ENCODE results near the gene EFS. TPM values are rescaled to one million over a fixed set of nuclear protein-coding genes. Genes with fewer than 3 reads are reported as not detected.
"Not testable (repeated sequence)": the region's sequence is repeated elsewhere in the genome, so short reads cannot be mapped to it uniquely, and the experiment has no call there.

Gene EFS
- total RNA-seq, 2 donors from 2014 or later = 0.19 TPM; not detected in 1

GRCh38 chr14:23389396-23389795 is 24.4 kb upstream of the EFS start:
- H3K27ac Mint-ChIP-seq = no peak overlapping the region
- DNase-seq (no peak), ATAC-seq (replicated peaks in 1 of 2) (no peak)
- H3K4me1 Mint-ChIP-seq (ENCODE audit: low read depth) = no peaks in the 10 kb centered on the region
- no peaks in the 10 kb centered on the region for H3K9me3 Mint-ChIP-seq
- H3K36me3 Mint-ChIP-seq (ENCODE audit: insufficient read depth in 2 of 2) = no peaks in the 10 kb centered on the region
- H3K4me3 Mint-ChIP-seq = no peak overlapping the region
- H3K27me3 Mint-ChIP-seq (ENCODE audit: low read depth) = no peaks in the 10 kb centered on the region

- ATAC-seq (replicated peaks in 1 of 2) = no peak
- Mint-ChIP-seq H3K4me3 (no peak overlapping the region), H3K36me3 (ENCODE audit: insufficient read depth in 2 of 2) (no peaks in the 10 kb centered on the region), H3K9me3 (no peaks in the 10 kb centered on the region), H3K27ac (no peak overlapping the region), H3K4me1 (ENCODE audit: low read depth) (no peaks in the 10 kb centered on the region), H3K27me3 (ENCODE audit: low read depth) (no peaks in the 10 kb centered on the region)
- no peak for DNase-seq
These were observed 24.0 kb upstream of the EFS start for GRCh38 chr14:23388996-23389395.

DNA sequence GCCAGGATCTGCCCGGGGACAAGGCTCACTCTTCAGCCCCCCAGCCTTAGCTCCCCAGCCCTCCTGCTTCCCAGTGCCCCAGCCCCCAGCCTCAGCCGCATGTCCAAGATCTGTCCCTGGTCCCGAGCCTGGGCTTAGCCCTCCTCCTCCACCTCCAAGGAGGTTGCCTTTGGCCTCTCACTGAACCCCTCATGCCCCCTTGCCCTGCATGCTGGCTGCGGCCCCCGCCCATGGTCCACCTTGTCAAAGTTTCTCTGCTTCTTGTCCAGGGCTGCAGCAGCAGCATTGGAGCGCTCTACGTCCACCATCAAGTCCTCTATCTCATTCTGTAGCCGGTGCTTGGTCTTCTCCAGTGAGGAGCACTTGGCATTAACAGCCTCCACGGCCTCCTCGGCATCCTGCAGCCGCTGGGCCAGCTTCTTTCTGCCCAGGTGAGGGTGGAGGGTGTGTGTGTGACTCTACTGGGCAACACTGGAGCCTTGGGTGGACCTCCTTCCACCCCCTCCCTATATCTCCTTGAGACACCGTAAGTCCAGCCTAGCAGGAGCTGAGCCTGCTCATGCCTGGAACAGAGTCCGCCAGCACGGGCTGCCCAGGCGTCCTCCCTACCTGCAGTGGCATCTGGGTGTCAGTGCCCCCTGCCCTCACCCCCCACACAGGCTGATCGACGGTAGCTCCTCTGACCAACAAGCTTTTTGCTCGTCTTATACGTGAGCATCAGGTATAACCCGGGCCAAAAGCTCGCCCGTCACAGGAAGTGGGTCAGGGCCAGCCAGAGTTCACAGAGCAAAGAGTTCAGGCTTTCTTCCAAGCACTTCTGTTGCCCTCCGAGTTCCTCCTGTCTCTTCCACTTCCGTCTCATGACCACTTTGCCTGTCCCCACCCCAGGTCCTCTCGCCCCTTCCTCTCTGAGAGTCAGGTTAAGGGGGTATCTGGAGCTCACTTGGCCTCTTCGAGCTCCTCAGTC is 23.2 kb upstream of the EFS start:
- Mint-ChIP-seq H3K36me3 (ENCODE audit: insufficient read depth in 2 of 2) (no peaks in the 10 kb centered on the region), H3K4me1 (ENCODE audit: low read depth) (no peaks in the 10 kb centered on the region), H3K27me3 (ENCODE audit: low read depth) (no peaks in the 10 kb centered on the region), H3K4me3 (no peak overlapping the region), H3K27ac (no peak overlapping the region), H3K9me3 (no peaks in the 10 kb centered on the region)
- no peak for ATAC-seq (replicated peaks in 1 of 2)
- no peak for DNase-seq

DNA sequence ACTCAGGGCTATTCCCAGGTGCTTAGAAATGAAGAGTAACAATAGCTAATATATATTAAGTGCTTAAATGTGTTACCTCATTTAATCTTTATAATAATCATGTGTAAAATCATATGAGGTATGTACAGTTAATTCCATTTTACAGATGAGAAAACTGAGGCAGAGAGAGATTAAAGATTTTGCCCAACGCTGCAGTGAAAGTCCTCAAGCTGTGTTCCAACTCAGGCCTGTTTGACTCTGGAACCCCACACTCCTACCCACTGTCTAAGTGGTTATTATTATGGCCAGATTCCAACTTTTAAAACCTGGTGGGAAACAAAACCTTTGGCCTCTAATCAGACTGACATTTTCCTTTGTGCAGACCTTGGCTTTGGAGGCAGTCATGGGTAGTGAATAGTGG is 22.0 kb upstream of the EFS start:
- Mint-ChIP-seq H3K27ac (no peak overlapping the region), H3K4me3 (no peak overlapping the region), H3K9me3 (no peaks in the 10 kb centered on the region), H3K4me1 (ENCODE audit: low read depth) (no peaks in the 10 kb centered on the region), H3K27me3 (ENCODE audit: low read depth) (no peaks in the 10 kb centered on the region), H3K36me3 (ENCODE audit: insufficient read depth in 2 of 2) (no peaks in the 10 kb centered on the region)
- no peak for ATAC-seq (replicated peaks in 1 of 2)
- DNase-seq = no peak

GRCh38 chr14:23386266-23386657 is 21.3 kb upstream of the EFS start:
- not testable (repeated sequence) for H3K4me1 Mint-ChIP-seq (ENCODE audit: low read depth); DNase-seq; H3K27ac Mint-ChIP-seq; H3K4me3 Mint-ChIP-seq; H3K36me3 Mint-ChIP-seq (ENCODE audit: insufficient read depth in 2 of 2); H3K27me3 Mint-ChIP-seq (ENCODE audit: low read depth); H3K9me3 Mint-ChIP-seq; ATAC-seq (replicated peaks in 1 of 2)

- no peaks in the 10 kb centered on the region for H3K36me3 Mint-ChIP-seq (ENCODE audit: insufficient read depth in 2 of 2)
- H3K27me3 Mint-ChIP-seq (ENCODE audit: low read depth) = no peaks in the 10 kb centered on the region
- H3K4me3 Mint-ChIP-seq = no peak overlapping the region
- H3K4me1 Mint-ChIP-seq (ENCODE audit: low read depth) = no peaks in the 10 kb centered on the region
- no peak overlapping the region for H3K27ac Mint-ChIP-seq
- ATAC-seq (replicated peaks in 1 of 2) (no peak), DNase-seq (no peak)
- no peaks in the 10 kb centered on the region for H3K9me3 Mint-ChIP-seq
These were observed 20.8 kb upstream of the EFS start for GRCh38 chr14:23385642-23386265.

DNA sequence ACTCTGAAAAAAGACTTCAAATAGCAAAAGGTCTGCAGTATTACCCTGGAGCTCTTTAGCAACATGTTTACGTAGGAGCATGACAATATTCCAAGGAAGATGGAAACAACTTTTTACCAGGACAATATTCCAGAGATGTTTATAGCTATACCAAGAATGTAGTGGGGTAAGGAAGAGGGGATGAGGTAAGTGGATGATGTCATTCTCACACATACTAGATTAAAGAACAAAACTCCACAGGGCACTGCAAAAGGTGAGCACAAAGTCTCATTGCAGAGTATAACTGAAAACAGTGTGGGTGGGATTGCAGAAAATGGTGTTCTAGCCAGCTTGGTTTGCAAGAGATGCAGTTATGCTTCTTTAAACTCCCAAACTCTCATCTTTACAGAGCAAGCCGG is 20.3 kb upstream of the EFS start:
- Mint-ChIP-seq H3K4me3 (no peak overlapping the region), H3K36me3 (ENCODE audit: insufficient read depth in 2 of 2) (no peaks in the 10 kb centered on the region), H3K27ac (no peak overlapping the region), H3K9me3 (no peaks in the 10 kb centered on the region), H3K27me3 (ENCODE audit: low read depth) (no peaks in the 10 kb centered on the region), H3K4me1 (ENCODE audit: low read depth) (no peaks in the 10 kb centered on the region)
- ATAC-seq (replicated peaks in 1 of 2) = no peak
- DNase-seq = no peak

DNA sequence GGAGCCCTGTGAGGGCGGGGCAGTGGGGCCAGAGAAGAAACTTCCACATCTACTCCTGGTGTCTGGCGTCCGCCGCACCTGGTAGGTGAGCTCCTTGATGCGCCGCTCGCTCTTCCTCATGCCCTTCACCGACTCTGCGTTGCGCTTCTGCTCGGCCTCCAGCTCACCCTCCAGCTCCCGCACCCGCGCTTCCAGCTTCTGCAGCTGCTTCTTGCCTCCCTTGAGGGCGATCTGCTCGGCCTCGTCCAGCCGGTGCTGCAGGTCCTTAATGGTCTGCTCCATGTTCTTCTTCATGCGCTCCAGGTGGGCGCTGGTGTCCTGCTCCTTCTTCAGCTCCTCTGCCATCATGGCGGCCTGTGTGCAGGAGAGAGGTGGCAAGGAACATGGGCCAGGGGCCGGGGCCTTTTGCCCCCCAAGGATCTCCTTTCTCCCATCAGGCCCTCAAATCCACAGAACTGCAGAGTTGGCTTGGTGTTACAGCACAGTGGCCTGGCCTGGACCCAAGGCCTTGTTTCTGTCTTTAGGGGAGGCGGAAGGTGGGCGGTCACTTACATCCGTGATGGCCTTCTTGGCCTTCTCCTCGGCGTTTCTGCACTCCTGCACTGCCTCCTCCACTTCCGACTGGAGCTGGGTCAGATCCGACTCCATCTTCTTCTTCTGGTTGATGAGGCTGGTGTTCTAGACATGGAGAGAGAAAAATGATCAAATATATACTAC is 19.6 kb upstream of the EFS start:
- no peaks in the 10 kb centered on the region for H3K36me3 Mint-ChIP-seq (ENCODE audit: insufficient read depth in 2 of 2)
- no peak overlapping the region for H3K27ac Mint-ChIP-seq
- H3K27me3 Mint-ChIP-seq (ENCODE audit: low read depth) = no peaks in the 10 kb centered on the region
- H3K9me3 Mint-ChIP-seq = no peaks in the 10 kb centered on the region
- ATAC-seq (replicated peaks in 1 of 2) (no peak), DNase-seq (no peak)
- H3K4me1 Mint-ChIP-seq (ENCODE audit: low read depth) = no peaks in the 10 kb centered on the region
- no peak overlapping the region for H3K4me3 Mint-ChIP-seq

GRCh38 chr14:23382731-23383440 is 17.9 kb upstream of the EFS start:
- Mint-ChIP-seq H3K27me3 (ENCODE audit: low read depth) (no peaks in the 10 kb centered on the region), H3K27ac (no peak overlapping the region), H3K9me3 (no peaks in the 10 kb centered on the region), H3K36me3 (ENCODE audit: insufficient read depth in 2 of 2) (no peaks in the 10 kb centered on the region), H3K4me1 (ENCODE audit: low read depth) (no peaks in the 10 kb centered on the region), H3K4me3 (no peak overlapping the region)
- DNase-seq (no peak), ATAC-seq (replicated peaks in 1 of 2) (no peak)

DNA sequence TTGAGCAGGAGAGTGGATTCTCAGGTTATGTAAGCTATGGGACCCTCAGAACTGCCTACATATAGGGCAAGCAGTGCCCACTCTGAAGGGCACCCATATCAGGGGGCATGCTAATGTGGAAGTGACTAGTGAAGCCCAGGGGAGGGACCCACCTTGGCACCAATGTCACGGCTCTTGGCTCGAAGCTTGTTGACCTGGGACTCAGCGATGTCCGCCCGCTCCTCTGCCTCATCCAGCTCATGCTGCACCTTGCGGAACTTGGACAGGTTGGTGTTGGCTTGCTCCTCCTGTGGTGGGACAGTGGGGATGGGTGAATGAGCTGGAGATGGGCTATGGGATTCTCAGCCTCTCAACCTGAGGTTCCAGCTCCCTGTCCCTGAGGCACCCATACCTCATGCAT is 17.3 kb upstream of the EFS start:
- no peaks in the 10 kb centered on the region for H3K36me3 Mint-ChIP-seq (ENCODE audit: insufficient read depth in 2 of 2)
- no peaks in the 10 kb centered on the region for H3K4me1 Mint-ChIP-seq (ENCODE audit: low read depth)
- H3K27me3 Mint-ChIP-seq (ENCODE audit: low read depth) = no peaks in the 10 kb centered on the region
- H3K27ac Mint-ChIP-seq = no peak overlapping the region
- no peaks in the 10 kb centered on the region for H3K9me3 Mint-ChIP-seq
- DNase-seq (no peak), ATAC-seq (replicated peaks in 1 of 2) (no peak)
- H3K4me3 Mint-ChIP-seq = no peak overlapping the region

- Mint-ChIP-seq H3K27me3 (ENCODE audit: low read depth) (no peaks in the 10 kb centered on the region), H3K36me3 (ENCODE audit: insufficient read depth in 2 of 2) (no peaks in the 10 kb centered on the region), H3K4me1 (ENCODE audit: low read depth) (no peaks in the 10 kb centered on the region), H3K27ac (no peak overlapping the region), H3K4me3 (no peak overlapping the region), H3K9me3 (no peaks in the 10 kb centered on the region)
- DNase-seq (no peak), ATAC-seq (replicated peaks in 1 of 2) (no peak)
These were observed 16.9 kb upstream of the EFS start for GRCh38 chr14:23381871-23382270.

GRCh38 chr14:23380976-23381375 is 16.0 kb upstream of the EFS start:
- H3K27me3 Mint-ChIP-seq (ENCODE audit: low read depth) = no peaks in the 10 kb centered on the region
- H3K27ac Mint-ChIP-seq = no peak overlapping the region
- no peak for DNase-seq
- no peak overlapping the region for H3K4me3 Mint-ChIP-seq
- no peaks in the 10 kb centered on the region for H3K36me3 Mint-ChIP-seq (ENCODE audit: insufficient read depth in 2 of 2)
- no peak for ATAC-seq (replicated peaks in 1 of 2)
- no peaks in the 10 kb centered on the region for H3K9me3 Mint-ChIP-seq
- no peaks in the 10 kb centered on the region for H3K4me1 Mint-ChIP-seq (ENCODE audit: low read depth)
